C4-2B (cell line): ENCODE results near the gene EEF1G.

Experiments
- ZFX ChIP-seq: fragments of 450-650 bp; IDR thresholded peaks from 2 replicates; pipeline ENCODE4 v1.6.1; 2017
- TF ChIP-seq, protein P1 (sequence below): fragments of 450-650 bp; conservative IDR thresholded peaks from 2 replicates; pipeline ENCODE4 v1.5.1; 2017; ENCODE audit warnings: mild to moderate bottlenecking

DNA sequence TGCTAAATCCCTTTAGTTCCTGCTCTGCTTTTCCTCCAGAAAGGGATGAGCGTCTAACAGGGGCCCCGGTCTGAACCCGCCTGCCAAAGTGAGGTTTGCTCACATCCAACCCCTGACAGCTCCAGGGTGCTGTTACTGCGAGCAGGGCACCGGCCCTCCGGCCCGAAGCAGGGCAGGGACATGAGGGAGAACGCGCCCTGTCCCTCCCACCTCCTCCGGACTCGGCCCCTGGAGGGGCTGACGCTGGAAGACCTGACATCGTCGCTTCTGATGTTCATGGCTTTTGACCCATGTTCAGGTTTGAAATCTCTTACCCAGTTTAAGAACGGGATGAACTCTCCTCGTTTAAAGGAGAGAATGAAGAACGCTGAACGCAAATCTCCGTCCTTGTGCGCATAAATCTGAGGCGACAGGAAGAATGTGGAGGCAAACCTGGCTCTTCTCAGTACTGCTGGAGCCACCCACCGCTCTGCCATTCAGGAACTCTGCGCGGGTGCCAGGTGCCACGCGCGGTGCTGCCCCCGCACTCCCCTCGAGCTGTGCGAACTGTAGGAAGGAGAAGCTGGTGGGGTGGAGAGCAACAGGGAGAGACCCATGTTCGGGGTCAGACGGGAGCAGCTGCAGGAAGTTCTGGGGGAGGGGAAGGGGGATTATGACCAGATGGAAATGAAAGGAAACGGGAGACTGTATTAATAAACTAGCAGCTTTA lies 826 bp upstream of the EEF1G start:
- TF ChIP-seq, protein P1, sequence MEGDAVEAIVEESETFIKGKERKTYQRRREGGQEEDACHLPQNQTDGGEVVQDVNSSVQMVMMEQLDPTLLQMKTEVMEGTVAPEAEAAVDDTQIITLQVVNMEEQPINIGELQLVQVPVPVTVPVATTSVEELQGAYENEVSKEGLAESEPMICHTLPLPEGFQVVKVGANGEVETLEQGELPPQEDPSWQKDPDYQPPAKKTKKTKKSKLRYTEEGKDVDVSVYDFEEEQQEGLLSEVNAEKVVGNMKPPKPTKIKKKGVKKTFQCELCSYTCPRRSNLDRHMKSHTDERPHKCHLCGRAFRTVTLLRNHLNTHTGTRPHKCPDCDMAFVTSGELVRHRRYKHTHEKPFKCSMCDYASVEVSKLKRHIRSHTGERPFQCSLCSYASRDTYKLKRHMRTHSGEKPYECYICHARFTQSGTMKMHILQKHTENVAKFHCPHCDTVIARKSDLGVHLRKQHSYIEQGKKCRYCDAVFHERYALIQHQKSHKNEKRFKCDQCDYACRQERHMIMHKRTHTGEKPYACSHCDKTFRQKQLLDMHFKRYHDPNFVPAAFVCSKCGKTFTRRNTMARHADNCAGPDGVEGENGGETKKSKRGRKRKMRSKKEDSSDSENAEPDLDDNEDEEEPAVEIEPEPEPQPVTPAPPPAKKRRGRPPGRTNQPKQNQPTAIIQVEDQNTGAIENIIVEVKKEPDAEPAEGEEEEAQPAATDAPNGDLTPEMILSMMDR = no peak
- no peak for TF ChIP-seq ZFX
